PC-3 (cell line): Measurements from ENCODE around the gene TRABD2A.

ENCODE experiments used
- EZH2 ChIP-seq: fragments of 300-600 bp; sonication (generic); IDR thresholded peaks from one replicate; pipeline ENCODE4 v1.6.1; 2017; ENCODE audit warnings: antibody characterized with exemption, mild to moderate bottlenecking, low read length; ENCODE audit not compliant: unreplicated experiment
- TF ChIP-seq, protein P1 (sequence below): fragments of 300-600 bp; sonication (generic); conservative IDR thresholded peaks from 2 replicates; pipeline ENCODE4 v1.5.1; 2017; ENCODE audit warnings: antibody characterized with exemption, low read depth, mild to moderate bottlenecking, low read length

DNA sequence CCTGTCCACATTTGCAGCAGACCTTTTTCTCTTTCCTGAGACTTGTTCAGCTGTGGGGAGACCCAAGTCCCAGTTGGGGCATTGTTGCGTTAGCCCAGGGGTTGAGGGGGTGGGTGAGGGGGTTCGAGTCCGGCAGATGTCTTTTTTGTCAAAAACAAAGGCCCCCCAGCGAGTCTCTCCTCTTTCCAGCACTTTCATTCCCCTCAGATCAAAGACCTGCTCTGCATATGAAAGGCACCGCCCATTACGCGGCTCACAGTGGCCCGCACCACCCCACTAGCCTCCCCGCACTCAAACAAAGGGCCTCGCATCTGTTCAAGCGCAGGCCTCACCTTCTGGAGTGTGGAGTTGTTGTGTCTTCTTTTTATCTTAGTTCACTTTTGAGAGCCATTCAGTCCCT is 25.2 kb downstream of the TRABD2A start:
- TF ChIP-seq, protein P1, sequence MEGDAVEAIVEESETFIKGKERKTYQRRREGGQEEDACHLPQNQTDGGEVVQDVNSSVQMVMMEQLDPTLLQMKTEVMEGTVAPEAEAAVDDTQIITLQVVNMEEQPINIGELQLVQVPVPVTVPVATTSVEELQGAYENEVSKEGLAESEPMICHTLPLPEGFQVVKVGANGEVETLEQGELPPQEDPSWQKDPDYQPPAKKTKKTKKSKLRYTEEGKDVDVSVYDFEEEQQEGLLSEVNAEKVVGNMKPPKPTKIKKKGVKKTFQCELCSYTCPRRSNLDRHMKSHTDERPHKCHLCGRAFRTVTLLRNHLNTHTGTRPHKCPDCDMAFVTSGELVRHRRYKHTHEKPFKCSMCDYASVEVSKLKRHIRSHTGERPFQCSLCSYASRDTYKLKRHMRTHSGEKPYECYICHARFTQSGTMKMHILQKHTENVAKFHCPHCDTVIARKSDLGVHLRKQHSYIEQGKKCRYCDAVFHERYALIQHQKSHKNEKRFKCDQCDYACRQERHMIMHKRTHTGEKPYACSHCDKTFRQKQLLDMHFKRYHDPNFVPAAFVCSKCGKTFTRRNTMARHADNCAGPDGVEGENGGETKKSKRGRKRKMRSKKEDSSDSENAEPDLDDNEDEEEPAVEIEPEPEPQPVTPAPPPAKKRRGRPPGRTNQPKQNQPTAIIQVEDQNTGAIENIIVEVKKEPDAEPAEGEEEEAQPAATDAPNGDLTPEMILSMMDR: no peak
- TF ChIP-seq EZH2: no peak
